Spleen (tissue), 11 donors: ENCODE measurements around the gene KMO. TPM values are rescaled to one million over a fixed set of nuclear protein-coding genes. Genes with fewer than 3 reads are reported as not detected.
A peak's percentile ranks its signal among the peaks of the same experiment; 100 is the strongest.

Experiments used
- DNase-seq: peaks from one replicate; pipeline ENCODE4 v3.0.0-alpha.2; 2020
- H3K27ac ChIP-seq, 8 donors: fragments of 200-600 bp; sonication (generic) in 7 of 8; 1 replicate in 4 of 8; 2 replicates in 4 of 8; pipeline versions ENCODE4 v1.5.0 to v1.8.0; 2016 to 2021; ENCODE audit warnings: inconsistent platforms in 4 of 8, mild to moderate bottlenecking in 4 of 8, moderate library complexity in 1 of 8
- H3K27me3 ChIP-seq, 7 donors: fragments of 200-600 bp; sonication (generic) in 6 of 7; replicated peaks in 1 of 7; 1 replicate in 4 of 7; 2 replicates in 3 of 7; pipeline versions ENCODE4 v1.5.0 to v1.8.0; 2016 to 2021; ENCODE audit warnings: inconsistent platforms in 3 of 7, mild to moderate bottlenecking in 1 of 7
- H3K36me3 ChIP-seq, 6 donors: fragments of 200-600 bp; sonication (generic) in 5 of 6; 1 replicate in 4 of 6; 2 replicates in 2 of 6; pipeline versions ENCODE4 v1.5.0 to v1.8.0; 2016 to 2021; ENCODE audit warnings: inconsistent platforms in 2 of 6
- H3K4me1 ChIP-seq, 6 donors: fragments of 200-600 bp; sonication (generic) in 5 of 6; 1 replicate in 3 of 6; 2 replicates in 3 of 6; pipeline versions ENCODE4 v1.5.0 to v1.8.0; 2016 to 2021; ENCODE audit warnings: inconsistent platforms in 3 of 6
- H3K4me3 ChIP-seq, 8 donors: fragments of 200-600 bp; sonication (generic) in 7 of 8; 1 replicate in 4 of 8; 2 replicates in 4 of 8; pipeline versions ENCODE4 v1.5.0 to v1.8.0; 2016 to 2021; ENCODE audit warnings: inconsistent platforms in 4 of 8, mild to moderate bottlenecking in 4 of 8, moderate library complexity in 2 of 8
- H3K9me3 ChIP-seq, 8 donors: fragments of 200-600 bp; sonication (generic) in 7 of 8; 1 replicate in 4 of 8; 2 replicates in 4 of 8; pipeline versions ENCODE4 v1.5.0 to v1.8.0; 2016 to 2021; ENCODE audit warnings: inconsistent platforms in 4 of 8
- POLR2A ChIP-seq, 3 donors: fragments of 450-650 bp; IDR thresholded peaks; one replicate each; pipeline ENCODE4 v1.5.1; 2017; ENCODE audit warnings: antibody characterized with exemption in 3 of 3, mild to moderate bottlenecking in 1 of 3
- POLR2AphosphoS5 ChIP-seq, 3 donors: sonication (generic); formaldehyde crosslinking; IDR thresholded peaks; one replicate each; pipeline ENCODE4 v1.5.1; 2017; ENCODE audit warnings: antibody characterized with exemption in 3 of 3
- WGBS, 5 donors: extraction: QIAGEN DNeasy Blood & Tissue Kit in 3 of 5; methylation state at CpG; one replicate each; pipeline versions ENCODE4 v1.1.5 to v1.1.7; 2013 to 2018; 5-methylcytosine and 5-hydroxymethylcytosine counted together
- intact Hi-C: fragments of 100-400 bp; cut with DNase I; formaldehyde crosslinking; loops from one replicate; pipeline ENCODE4 v1.15.0; 2023; ENCODE audit warnings: low total_unique reads
- polyA plus RNA-seq, 3 donors: library from polyadenylated mRNA; stranded (reverse); fragments of 200-250 nt; gene quantifications; one replicate each; pipeline ENCODE4 v1.2.1, GENCODE V29; 2013
- total RNA-seq, 7 donors: library from RNA; depleted of rRNA in 3 of 7; stranded (reverse); fragments of >200 nt in 3 of 7; fragmentation: NEBNext Ultra II Directional in 4 of 7; extraction: Animal tissue kit (Norgen Biotek cat#: 25700) in 4 of 7; gene quantifications; one replicate each; pipeline versions ENCODE4 v1.1.0 to v1.2.1, GENCODE V29; 2016 to 2021
- TF ChIP-seq, protein P1 (sequence below), 11 experiments: fragments of 200-600 bp in 7 of 11; fragments of 450-650 bp in 4 of 11; sonication (generic) in 4 of 11; IDR thresholded peaks in 8 of 11; conservative IDR thresholded peaks in 3 of 11; 1 replicate in 7 of 11; 2 replicates in 4 of 11; pipeline versions ENCODE4 v1.4.0 to v1.8.0; 2016 to 2021; ENCODE audit warnings: antibody characterized with exemption in 11 of 11, inconsistent platforms in 4 of 11, mild to moderate bottlenecking in 1 of 11
- donor health status: healthy with polysubstance abuse.
- donor health status: DM: no; HTN: no; CAD: no; lungs with moderate emphysema.
- donor health status: DM: no; HTN: no; CAD: no.
- donor health status: Bipolar disorder and iron deficiency.
- donor health status: healthy.
- donor health status: DM: no; HTN: no; CAD: no.
- donor health status: DM: yes; HTN: yes; CAD: no.

The KMO gene
- total and polyA plus RNA-seq, 10 donors = 10.3 to 25.1 (median 15.2) TPM

DNA sequence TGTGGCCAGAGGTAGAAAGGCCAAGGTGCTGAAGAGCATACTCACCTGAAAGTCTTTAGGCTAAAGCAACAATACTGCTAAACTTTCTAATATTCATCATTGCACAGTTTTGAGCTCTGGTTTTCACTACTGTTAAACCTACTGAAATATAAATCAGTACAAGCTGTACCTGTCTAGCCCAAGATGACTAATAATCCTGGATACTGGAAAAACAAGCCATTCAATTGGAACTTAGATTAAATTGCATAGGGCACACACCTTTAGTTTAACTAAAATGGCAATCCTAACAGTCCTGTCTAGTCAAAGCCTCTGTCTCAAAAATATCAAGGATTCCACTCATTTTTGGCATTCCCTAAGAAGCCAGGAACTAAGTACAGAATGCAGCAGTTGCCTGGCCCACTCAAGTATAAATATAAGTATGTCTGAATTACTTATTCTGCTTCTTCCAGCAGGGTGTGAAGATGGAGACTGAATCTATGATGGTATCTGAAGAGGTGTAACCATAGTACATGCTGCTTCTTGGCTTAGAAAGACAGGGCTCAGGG, 104.9 kb downstream of the KMO start:
- no peak for DNase-seq
- peak overlapping the region in 1 of 8 donors; percentile 87 for H3K4me3 ChIP-seq
- H3K27ac ChIP-seq = peak overlapping the region in 1 of 8 donors; percentile 9
- peaks cover 0 to 23% (median 8%) of the 10 kb centered on the region in 6 donors for H3K36me3 ChIP-seq
- H3K27me3 ChIP-seq = no peaks in the 10 kb centered on the region
- no peaks in the 10 kb centered on the region for H3K9me3 ChIP-seq
- H3K4me1 ChIP-seq = peaks cover 18 to 59% (median 41%) of the 10 kb centered on the region in 6 donors
- intact Hi-C loops = loop anchor here (10.0 kb wide), 1 partner anchor 208 kb away; the partner anchor contains the start of gene EXO1
- no peak for TF ChIP-seq POLR2AphosphoS5 (IDR thresholded peaks at IDR 0.05)
- no peak for TF ChIP-seq POLR2A (IDR thresholded peaks at IDR 0.05)
- TF ChIP-seq, protein P1, sequence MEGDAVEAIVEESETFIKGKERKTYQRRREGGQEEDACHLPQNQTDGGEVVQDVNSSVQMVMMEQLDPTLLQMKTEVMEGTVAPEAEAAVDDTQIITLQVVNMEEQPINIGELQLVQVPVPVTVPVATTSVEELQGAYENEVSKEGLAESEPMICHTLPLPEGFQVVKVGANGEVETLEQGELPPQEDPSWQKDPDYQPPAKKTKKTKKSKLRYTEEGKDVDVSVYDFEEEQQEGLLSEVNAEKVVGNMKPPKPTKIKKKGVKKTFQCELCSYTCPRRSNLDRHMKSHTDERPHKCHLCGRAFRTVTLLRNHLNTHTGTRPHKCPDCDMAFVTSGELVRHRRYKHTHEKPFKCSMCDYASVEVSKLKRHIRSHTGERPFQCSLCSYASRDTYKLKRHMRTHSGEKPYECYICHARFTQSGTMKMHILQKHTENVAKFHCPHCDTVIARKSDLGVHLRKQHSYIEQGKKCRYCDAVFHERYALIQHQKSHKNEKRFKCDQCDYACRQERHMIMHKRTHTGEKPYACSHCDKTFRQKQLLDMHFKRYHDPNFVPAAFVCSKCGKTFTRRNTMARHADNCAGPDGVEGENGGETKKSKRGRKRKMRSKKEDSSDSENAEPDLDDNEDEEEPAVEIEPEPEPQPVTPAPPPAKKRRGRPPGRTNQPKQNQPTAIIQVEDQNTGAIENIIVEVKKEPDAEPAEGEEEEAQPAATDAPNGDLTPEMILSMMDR (IDR thresholded peaks at IDR 0.05 in 8 of 11, conservative IDR thresholded peaks at IDR 0.05 in 3 of 11) = no peak

DNA sequence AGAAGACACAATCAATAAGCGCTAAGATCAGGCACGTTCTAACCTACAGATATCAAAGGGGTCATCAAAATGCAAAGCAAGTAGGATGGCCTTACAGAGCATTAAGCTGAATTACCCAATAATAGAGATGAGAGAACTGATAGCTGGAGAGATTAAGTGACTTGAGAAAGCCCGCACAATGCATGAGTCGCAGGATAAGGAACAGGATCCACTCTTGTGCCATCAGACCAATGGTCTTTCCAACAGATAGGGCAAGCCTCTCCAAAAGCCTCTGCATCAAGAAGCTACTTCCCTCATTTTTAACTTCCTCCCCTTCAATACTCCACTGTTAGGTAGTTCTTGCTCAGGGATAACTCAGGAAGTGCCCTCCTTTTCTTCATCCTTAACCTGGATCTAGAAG, 105.4 kb downstream of the KMO start:
- H3K27ac ChIP-seq = peak overlapping the region in 1 of 8 donors; percentile 9
- 69 to 89% (median 84%) methylated on average over 4 of the region's 4 CpGs for WGBS, 5 donors
- H3K27me3 ChIP-seq = no peaks in the 10 kb centered on the region
- peaks cover 0 to 20% (median 8%) of the 10 kb centered on the region in 6 donors for H3K36me3 ChIP-seq
- TF ChIP-seq POLR2AphosphoS5 (IDR thresholded peaks at IDR 0.05) (no peak), POLR2A (IDR thresholded peaks at IDR 0.05) (no peak)
- TF ChIP-seq, protein P1 (IDR thresholded peaks at IDR 0.05 in 8 of 11, conservative IDR thresholded peaks at IDR 0.05 in 3 of 11) = no peak
- intact Hi-C loops = loop anchor here (10.0 kb wide), 1 partner anchor 207 kb away; the partner anchor contains the start of gene EXO1
- H3K4me3 ChIP-seq = peak overlapping the region in 2 of 8 donors; percentile 83 to 87
- peaks cover 18 to 59% (median 41%) of the 10 kb centered on the region in 6 donors for H3K4me1 ChIP-seq
- DNase-seq = no peak
- H3K9me3 ChIP-seq = peaks cover 0 to 5% (median 0%) of the 10 kb centered on the region in 8 donors

DNA sequence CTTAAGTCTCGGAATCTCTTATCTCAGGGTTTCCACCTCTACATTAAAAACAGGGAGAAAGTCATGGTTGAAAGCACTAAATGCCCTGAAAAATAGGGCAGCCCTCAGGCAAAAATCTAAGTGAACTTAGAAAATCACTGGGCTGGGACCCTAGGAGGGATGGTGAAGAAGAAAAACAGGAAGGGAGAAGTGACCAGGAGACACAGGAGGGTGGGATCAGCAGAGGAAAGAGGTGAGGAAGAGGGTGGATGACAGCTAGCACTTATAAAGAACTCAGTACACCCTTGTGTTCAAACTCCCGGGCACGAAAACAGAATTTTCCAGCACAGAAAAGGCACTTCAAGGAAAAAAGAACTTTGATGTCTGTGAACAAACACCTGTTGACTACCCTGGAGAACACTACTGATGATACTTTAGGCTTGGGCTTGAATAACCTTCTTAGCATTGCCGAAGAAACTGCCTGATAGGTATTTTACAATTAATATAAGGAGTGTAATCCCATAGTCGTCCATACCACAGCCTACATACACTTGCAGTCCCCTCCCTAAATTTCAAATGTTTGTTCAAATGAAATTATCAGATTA, 106.0 kb downstream of the KMO start:
- peak overlapping the region in 4 of 8 donors; percentile 7 to 87 (median 78) for H3K4me3 ChIP-seq
- peaks cover 0 to 20% (median 8%) of the 10 kb centered on the region in 6 donors for H3K36me3 ChIP-seq
- peaks cover 18 to 59% (median 41%) of the 10 kb centered on the region in 6 donors for H3K4me1 ChIP-seq
- peaks cover 0 to 9% (median 2%) of the 10 kb centered on the region in 8 donors for H3K9me3 ChIP-seq
- H3K27ac ChIP-seq = peak overlapping the region in 2 of 8 donors; percentile 12 to 30
- no peaks in the 10 kb centered on the region for H3K27me3 ChIP-seq
- DNase-seq = no peak
- intact Hi-C loops = loop anchor here (10.0 kb wide), 1 partner anchor 207 kb away; the partner anchor contains the start of gene EXO1
- TF ChIP-seq POLR2AphosphoS5 (IDR thresholded peaks at IDR 0.05) = no peak
- TF ChIP-seq POLR2A (IDR thresholded peaks at IDR 0.05) = no peak
- TF ChIP-seq, protein P1 (IDR thresholded peaks at IDR 0.05 in 8 of 11, conservative IDR thresholded peaks at IDR 0.05 in 3 of 11) = no peak
- 79 to 88% (median 83%) methylated on average over 5 of the region's 5 CpGs for WGBS, 5 donors
